Astrocyte (in vitro differentiated cells and primary cell): ENCODE results near the gene UGT2B10. TPM values are rescaled to one million over a fixed set of nuclear protein-coding genes. Genes with fewer than 3 reads are reported as not detected.

Experiments
- DNase-seq: peaks from one replicate; pipeline ENCODE4 v3.0.0-alpha.2; 2010; ENCODE audit warnings: low read depth
- FAIRE-seq: peaks from 2 replicates; lab custom pipeline; 2011; peaks lifted over from hg19 to GRCh38; lab: Jason Lieb, UNC
- H2AFZ ChIP-seq: 2 replicates; pipeline ENCODE4 v1.6.0; 2012; ENCODE audit warnings: low read depth, low read length, inconsistent platforms
- H3K27ac ChIP-seq: 2 replicates; pipeline ENCODE4 v1.5.1; 2011; ENCODE audit warnings: low read depth, low read length, inconsistent platforms
- H3K27me3 ChIP-seq: 2 replicates; pipeline ENCODE4 v1.6.0; 2011; ENCODE audit warnings: low read length, inconsistent platforms; ENCODE audit not compliant: insufficient read depth
- H3K36me3 ChIP-seq: 2 replicates; pipeline ENCODE4 v1.5.1; 2011; ENCODE audit warnings: low read length, inconsistent platforms; ENCODE audit not compliant: insufficient read depth
- H3K4me1 ChIP-seq: 2 replicates; pipeline ENCODE4 v1.5.1; 2011; ENCODE audit warnings: low read length, inconsistent platforms; ENCODE audit not compliant: insufficient read depth
- H3K4me2 ChIP-seq: 2 replicates; pipeline ENCODE4 v1.6.0; 2012; ENCODE audit warnings: low read length, inconsistent platforms
- H3K4me3 ChIP-seq: 2 replicates; pipeline ENCODE4 v1.5.1; 2011; ENCODE audit warnings: low read depth, mild to moderate bottlenecking, low read length, inconsistent platforms; ENCODE audit not compliant: insufficient read depth
- H3K79me2 ChIP-seq: 2 replicates; pipeline ENCODE4 v1.6.0; 2012; ENCODE audit warnings: mild to moderate bottlenecking, low read length, inconsistent platforms; ENCODE audit not compliant: insufficient read depth
- H3K9ac ChIP-seq: 2 replicates; pipeline ENCODE4 v1.6.0; 2012; ENCODE audit warnings: mild to moderate bottlenecking, low read length, inconsistent platforms
- H3K9me3 ChIP-seq: 2 replicates; pipeline ENCODE4 v1.5.1; 2012; ENCODE audit warnings: low read depth, mild to moderate bottlenecking, low read length, inconsistent platforms; ENCODE audit not compliant: insufficient read depth
- H4K20me1 ChIP-seq: 2 replicates; pipeline ENCODE4 v1.6.0; 2012; ENCODE audit warnings: low read length, inconsistent platforms; ENCODE audit not compliant: insufficient read depth
- H3K27ac Mint-ChIP-seq: one replicate; pipeline ENCODE4 v1.8.0; 2021; ENCODE audit warnings: mild to moderate bottlenecking, mixed read lengths; ENCODE audit not compliant: unreplicated experiment
- H3K27me3 Mint-ChIP-seq: one replicate; pipeline ENCODE4 v1.8.0; 2021; ENCODE audit warnings: low read depth, mixed read lengths; ENCODE audit not compliant: unreplicated experiment
- H3K36me3 Mint-ChIP-seq: one replicate; pipeline ENCODE4 v1.8.0; 2021; ENCODE audit warnings: low read depth, mixed read lengths; ENCODE audit not compliant: unreplicated experiment
- H3K4me1 Mint-ChIP-seq: one replicate; pipeline ENCODE4 v1.8.0; 2021; ENCODE audit warnings: low read depth, mixed read lengths; ENCODE audit not compliant: unreplicated experiment
- H3K4me3 Mint-ChIP-seq: one replicate; pipeline ENCODE4 v1.8.0; 2021; ENCODE audit warnings: mild to moderate bottlenecking, moderate library complexity, mixed read lengths; ENCODE audit not compliant: unreplicated experiment
- H3K9me3 Mint-ChIP-seq: one replicate; pipeline ENCODE4 v1.8.0; 2021; ENCODE audit warnings: mild to moderate bottlenecking, mixed read lengths; ENCODE audit not compliant: unreplicated experiment
- EZH2 ChIP-seq: IDR thresholded peaks from 2 replicates; pipeline ENCODE4 v1.6.1; 2012; ENCODE audit warnings: mild to moderate bottlenecking, low read length, inconsistent platforms; ENCODE audit not compliant: insufficient read depth
- total RNA-seq: library from RNA; stranded (reverse); gene quantifications from 2 replicates; pipeline ENCODE4 v1.2.1, GENCODE V29; 2021
- TF ChIP-seq, protein P1 (sequence below): IDR thresholded peaks from 2 replicates; pipeline ENCODE4 v1.5.1; 2011; ENCODE audit warnings: low read depth, mild to moderate bottlenecking, inconsistent platforms, low read length, moderate library complexity; ENCODE audit not compliant: insufficient read depth

Gene UGT2B10
- total RNA-seq, 1 donor from 2014 or later, result not detected

DNA sequence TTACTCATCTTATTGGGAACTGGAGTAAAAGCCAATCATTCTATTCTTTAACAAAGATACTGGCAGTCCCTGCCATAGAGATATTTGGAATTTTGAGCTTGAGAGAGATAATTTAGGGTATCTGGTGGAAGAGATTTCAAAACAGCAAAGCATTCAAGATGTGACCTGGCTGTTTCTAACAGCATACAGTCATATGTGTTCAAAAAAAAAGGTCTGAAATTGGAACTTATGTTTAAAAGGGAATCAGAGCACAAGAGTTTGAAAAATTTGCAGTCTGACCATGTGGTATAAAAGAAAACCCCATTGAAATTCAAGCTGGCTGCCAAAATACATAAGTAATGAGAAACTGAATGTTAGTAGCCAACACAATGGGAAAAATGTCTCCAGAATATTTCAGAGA, 42.2 kb downstream of the UGT2B10 start:
- no peaks in the 10 kb centered on the region for H3K4me1 ChIP-seq
- Mint-ChIP-seq H3K4me1 (no peaks in the 10 kb centered on the region), H3K4me3 (no peak overlapping the region), H3K27me3 (no peaks in the 10 kb centered on the region), H3K36me3 (no peaks in the 10 kb centered on the region), H3K27ac (no peak overlapping the region), H3K9me3 (peaks cover 3% of the 10 kb centered on the region)
- H3K9me3 ChIP-seq, result no peaks in the 10 kb centered on the region
- no peak overlapping the region for H3K4me3 ChIP-seq
- FAIRE-seq, result no peak
- no peaks in the 10 kb centered on the region for H3K79me2 ChIP-seq
- no peak overlapping the region for H3K27ac ChIP-seq
- H3K27me3 ChIP-seq, result no peaks in the 10 kb centered on the region
- H2AFZ ChIP-seq, result no peak overlapping the region
- TF ChIP-seq, protein P1, sequence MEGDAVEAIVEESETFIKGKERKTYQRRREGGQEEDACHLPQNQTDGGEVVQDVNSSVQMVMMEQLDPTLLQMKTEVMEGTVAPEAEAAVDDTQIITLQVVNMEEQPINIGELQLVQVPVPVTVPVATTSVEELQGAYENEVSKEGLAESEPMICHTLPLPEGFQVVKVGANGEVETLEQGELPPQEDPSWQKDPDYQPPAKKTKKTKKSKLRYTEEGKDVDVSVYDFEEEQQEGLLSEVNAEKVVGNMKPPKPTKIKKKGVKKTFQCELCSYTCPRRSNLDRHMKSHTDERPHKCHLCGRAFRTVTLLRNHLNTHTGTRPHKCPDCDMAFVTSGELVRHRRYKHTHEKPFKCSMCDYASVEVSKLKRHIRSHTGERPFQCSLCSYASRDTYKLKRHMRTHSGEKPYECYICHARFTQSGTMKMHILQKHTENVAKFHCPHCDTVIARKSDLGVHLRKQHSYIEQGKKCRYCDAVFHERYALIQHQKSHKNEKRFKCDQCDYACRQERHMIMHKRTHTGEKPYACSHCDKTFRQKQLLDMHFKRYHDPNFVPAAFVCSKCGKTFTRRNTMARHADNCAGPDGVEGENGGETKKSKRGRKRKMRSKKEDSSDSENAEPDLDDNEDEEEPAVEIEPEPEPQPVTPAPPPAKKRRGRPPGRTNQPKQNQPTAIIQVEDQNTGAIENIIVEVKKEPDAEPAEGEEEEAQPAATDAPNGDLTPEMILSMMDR, result no peak
- TF ChIP-seq EZH2, result no peak
- H4K20me1 ChIP-seq, result no peaks in the 10 kb centered on the region
- no peak for DNase-seq
- no peak overlapping the region for H3K4me2 ChIP-seq
- H3K9ac ChIP-seq, result no peak overlapping the region
- no peaks in the 10 kb centered on the region for H3K36me3 ChIP-seq

DNA sequence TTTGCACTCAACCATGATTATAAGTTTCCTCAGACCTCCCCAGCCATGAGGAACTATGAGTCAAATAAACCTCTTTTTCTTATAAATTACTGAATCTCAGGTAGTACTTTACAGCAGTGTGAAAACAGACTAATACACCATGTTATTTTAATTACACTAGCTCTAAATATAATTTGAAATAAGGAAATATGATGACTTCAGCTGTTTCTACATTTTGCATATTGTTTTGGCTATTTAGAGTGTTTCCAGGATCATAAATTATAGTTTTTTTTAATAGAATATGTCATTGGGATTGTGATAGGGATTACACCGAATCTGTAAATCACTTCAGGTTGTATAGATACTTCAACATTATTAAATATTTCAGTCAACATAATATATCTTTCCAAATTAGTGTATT, 43.9 kb downstream of the UGT2B10 start:
- H4K20me1 ChIP-seq, result no peaks in the 10 kb centered on the region
- H3K36me3 ChIP-seq, result no peaks in the 10 kb centered on the region
- no peak overlapping the region for H2AFZ ChIP-seq
- Mint-ChIP-seq H3K27me3 (no peaks in the 10 kb centered on the region), H3K36me3 (no peaks in the 10 kb centered on the region), H3K4me1 (no peaks in the 10 kb centered on the region), H3K27ac (no peak overlapping the region), H3K9me3 (peaks cover 3% of the 10 kb centered on the region), H3K4me3 (no peak overlapping the region)
- no peaks in the 10 kb centered on the region for H3K79me2 ChIP-seq
- no peaks in the 10 kb centered on the region for H3K9me3 ChIP-seq
- TF ChIP-seq, protein P1, result no peak
- no peak for TF ChIP-seq EZH2
- FAIRE-seq, result no peak
- H3K4me3 ChIP-seq, result no peak overlapping the region
- H3K27ac ChIP-seq, result no peak overlapping the region
- no peak overlapping the region for H3K9ac ChIP-seq
- H3K4me2 ChIP-seq, result no peak overlapping the region
- no peaks in the 10 kb centered on the region for H3K27me3 ChIP-seq
- no peak for DNase-seq
- no peaks in the 10 kb centered on the region for H3K4me1 ChIP-seq

DNA sequence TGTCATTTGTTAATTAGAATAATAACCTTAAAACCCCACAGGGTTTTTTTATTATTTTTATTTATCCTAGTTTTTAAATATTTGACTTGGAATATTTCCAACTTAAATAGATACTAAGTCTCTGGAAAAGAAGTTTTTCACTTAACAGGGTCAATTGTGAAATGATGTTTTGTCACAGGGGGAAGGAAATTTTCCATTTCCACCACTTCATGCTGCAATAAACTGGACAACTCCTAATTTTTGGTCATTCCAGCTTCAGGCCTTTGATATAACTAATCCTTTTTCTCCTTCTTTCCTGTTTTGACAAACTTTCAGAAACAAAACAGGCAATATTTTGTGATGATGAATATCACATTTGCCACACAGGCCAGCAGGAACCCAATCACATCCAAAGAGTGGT, 45.3 kb downstream of the UGT2B10 start:
- H3K27ac Mint-ChIP-seq, result no peak overlapping the region
- no peak for DNase-seq
- no peak overlapping the region for H3K4me3 ChIP-seq
- no peaks in the 10 kb centered on the region for H3K27me3 ChIP-seq
- H3K9me3 ChIP-seq, result no peaks in the 10 kb centered on the region
- no peaks in the 10 kb centered on the region for H3K36me3 Mint-ChIP-seq
- no peak overlapping the region for H2AFZ ChIP-seq
- no peaks in the 10 kb centered on the region for H3K79me2 ChIP-seq
- H3K4me3 Mint-ChIP-seq, result no peak overlapping the region
- no peaks in the 10 kb centered on the region for H3K27me3 Mint-ChIP-seq
- no peak overlapping the region for H3K9ac ChIP-seq
- H3K36me3 ChIP-seq, result no peaks in the 10 kb centered on the region
- no peak overlapping the region for H3K4me2 ChIP-seq
- H3K4me1 ChIP-seq, result no peaks in the 10 kb centered on the region
- H3K27ac ChIP-seq, result no peak overlapping the region
- TF ChIP-seq, protein P1, result no peak
- no peak for TF ChIP-seq EZH2
- no peaks in the 10 kb centered on the region for H4K20me1 ChIP-seq
- H3K4me1 Mint-ChIP-seq, result no peaks in the 10 kb centered on the region
- H3K9me3 Mint-ChIP-seq, result peaks cover 3% of the 10 kb centered on the region
- no peak for FAIRE-seq
